Cortex of kidney (tissue), 1 donor: ENCODE results near the gene KXD1.
"Not testable (repeated sequence)": the region's sequence is repeated elsewhere in the genome, so short reads cannot be mapped to it uniquely, and the experiment has no call there.

ENCODE experiments used
- DNase-seq: peaks from one replicate; lab custom pipeline; 2025; lab: John Stamatoyannopoulos, UW

Gene KXD1

DNA sequence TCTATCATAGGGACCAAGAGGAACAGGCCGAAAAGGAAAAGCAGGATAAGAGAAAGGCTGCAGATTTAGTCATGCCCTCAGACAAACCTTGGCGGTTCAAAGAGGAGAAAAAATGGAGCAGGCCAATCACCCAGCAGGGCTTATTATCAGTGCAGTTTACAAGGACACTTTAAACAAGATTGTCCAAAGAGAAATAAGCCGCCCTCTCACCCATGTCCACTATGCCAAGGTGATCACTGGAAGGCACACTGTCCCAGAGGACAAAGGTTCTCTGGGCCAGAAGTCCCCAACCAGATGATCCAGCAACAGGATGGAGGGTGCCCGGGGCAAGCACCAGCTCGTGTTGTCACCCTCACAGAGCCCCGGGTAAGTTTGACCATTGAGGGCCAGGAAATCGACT, 22.6 kb downstream of the KXD1 start:
- no peak for DNase-seq

DNA sequence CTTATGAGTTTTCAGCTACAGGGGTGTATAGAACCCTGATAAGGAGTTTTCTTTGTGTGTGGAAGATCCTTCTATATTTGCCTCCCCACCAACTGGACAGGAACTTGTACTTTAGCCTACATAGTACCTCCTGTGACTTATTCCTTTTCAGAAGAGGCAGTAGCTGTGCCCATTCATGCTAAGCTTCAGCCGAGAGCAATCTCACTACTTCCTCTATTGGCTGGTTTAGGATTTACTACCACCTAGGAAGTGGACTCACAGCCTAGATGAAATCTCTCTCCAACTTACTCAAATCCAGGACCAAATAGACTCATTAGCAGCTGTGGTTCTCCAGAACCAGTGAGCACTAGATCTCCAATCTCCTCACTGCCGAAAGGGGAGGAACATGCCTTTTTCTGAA, 28.6 kb downstream of the KXD1 start:
- no peak for DNase-seq

DNA sequence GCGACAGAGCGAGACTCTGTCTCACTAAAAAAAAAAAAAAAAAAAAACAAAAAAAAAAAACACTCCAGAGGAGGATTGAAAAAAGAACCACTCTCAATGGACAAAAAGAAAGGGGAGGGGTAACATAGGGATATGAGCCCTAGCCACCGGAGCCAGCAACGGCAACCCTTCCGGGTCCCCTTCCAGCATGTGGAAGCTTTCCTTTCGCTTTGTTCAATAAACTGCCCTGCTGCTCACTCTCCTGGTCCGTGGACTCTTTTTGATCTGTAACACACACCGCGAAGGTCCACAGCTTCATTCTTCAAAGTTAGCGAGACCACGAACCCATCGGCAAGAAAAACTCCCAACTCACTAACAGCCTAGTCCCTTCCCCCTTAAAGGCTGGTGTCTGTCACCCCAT, 29.9 kb downstream of the KXD1 start:
- no peak for DNase-seq

DNA sequence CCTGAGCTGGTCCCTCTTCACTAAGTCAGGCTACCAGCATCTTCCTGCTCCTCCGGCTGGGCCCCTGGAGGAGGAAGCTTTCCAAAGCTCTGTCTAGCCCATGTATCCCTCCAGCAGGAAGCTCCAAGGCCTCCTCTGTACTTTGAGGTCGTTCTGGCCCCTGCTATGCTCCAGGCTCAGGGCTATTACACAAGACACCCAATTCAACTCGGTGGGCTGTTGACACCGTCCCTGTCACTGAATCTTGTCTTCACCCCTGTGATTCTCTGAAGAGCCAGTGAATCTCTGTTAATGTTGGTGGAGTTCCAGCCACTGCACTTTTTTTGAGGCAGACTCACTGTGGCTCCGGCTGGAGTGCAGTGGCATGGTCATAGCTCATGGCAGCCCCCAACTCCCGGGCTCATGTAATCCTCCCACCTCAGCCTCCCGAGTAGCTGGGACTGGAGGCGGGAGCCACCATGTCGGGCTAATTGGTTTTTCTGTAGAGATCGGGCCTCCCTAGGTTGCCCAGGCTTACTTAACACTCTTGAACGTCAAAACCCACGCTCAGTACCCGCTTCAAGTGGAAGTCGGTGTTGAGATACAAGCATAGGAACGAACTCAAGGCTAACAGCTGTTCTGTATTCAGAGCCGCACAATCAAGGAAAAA, 30.4 kb downstream of the KXD1 start:
- no peak for DNase-seq

DNA sequence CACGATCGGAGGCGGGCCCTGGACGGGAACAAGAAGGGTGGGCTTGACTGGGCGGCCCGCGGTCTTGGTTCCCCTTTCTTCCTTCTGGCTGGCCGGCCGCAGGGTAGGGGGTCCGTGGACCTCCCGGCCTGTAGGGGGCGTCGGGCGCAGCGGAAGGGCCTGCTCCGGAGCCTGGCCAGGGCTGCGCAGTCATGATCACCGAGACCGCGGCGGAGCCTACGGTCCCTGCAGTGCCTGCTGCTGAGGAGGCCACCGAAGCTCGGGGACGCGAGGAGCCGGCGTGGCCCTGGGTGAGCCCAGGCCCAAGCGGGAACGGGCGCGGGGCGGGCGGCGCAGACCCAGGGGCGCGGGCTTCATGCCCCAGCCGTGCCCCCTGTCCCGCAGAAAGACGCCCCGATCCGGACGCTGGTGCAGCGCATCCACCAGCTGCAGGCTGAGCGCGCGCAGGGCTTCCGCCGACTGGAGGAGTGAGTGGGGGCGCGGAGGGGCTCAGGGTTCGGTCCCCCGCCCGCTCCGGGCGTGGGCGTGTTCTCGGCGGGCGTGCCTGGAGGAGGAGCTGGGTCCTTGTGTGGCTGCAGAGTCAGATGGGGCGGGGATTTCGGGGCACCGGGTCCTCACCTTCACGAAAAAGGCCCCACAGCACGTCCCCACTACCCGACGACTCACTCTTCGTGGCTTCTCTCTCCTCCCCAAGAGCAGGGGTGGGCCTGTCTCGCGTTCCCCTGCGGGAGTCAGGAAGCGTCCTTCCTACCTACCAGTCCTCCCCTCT, 31.1 kb downstream of the KXD1 start, which contains the start of gene REX1BD:
TSS of gene REX1BD (plus strand) at position 188 of the 769 bp plus-strand sequence. CDS start at position 192, 4 bp downstream.
- DNase-seq, result no peak

DNA sequence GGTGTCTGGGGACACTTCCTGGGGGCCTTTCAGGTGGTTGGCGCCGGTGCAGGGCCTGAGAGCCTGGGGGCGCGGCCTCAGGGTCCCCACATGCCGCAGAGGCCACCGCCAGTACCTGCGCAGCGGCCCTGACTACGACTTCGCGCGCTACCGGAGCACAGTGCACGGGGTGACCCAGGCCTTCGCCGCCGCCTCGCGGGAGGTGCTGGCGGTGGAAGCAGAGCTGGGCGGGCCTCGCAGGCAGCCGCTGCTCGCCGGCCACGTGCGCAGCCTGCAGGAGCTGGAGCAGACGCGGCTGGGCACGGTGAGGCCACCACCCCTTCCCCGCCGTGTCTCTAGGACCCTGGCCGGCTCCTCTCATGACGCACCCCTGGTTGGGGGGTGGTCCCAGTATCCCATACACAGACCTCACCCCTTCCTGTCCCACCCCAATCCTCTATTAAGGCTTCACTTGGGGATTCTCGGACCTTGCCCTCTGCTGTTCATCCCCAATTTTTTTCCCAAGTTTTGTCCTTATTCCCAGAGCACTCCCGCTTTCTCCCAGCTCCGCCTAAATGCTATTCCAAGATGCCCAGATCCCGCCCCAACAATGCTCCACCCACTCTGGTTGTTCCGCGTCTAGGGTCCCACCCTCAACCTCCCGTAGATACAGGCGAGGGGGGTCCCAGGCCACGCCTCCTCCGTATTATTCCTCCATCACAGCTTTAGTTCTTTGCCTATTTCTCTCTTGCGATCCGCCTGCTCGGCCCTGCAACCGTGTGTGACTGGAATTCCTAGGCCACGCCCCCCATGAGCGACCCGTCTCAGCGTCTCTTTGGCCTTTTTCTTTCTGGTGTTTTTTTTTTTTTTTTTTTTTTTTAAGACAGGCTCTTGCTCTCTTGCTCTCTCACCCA, 32.0 kb downstream of the KXD1 start:
- DNase-seq, result no peak

DNA sequence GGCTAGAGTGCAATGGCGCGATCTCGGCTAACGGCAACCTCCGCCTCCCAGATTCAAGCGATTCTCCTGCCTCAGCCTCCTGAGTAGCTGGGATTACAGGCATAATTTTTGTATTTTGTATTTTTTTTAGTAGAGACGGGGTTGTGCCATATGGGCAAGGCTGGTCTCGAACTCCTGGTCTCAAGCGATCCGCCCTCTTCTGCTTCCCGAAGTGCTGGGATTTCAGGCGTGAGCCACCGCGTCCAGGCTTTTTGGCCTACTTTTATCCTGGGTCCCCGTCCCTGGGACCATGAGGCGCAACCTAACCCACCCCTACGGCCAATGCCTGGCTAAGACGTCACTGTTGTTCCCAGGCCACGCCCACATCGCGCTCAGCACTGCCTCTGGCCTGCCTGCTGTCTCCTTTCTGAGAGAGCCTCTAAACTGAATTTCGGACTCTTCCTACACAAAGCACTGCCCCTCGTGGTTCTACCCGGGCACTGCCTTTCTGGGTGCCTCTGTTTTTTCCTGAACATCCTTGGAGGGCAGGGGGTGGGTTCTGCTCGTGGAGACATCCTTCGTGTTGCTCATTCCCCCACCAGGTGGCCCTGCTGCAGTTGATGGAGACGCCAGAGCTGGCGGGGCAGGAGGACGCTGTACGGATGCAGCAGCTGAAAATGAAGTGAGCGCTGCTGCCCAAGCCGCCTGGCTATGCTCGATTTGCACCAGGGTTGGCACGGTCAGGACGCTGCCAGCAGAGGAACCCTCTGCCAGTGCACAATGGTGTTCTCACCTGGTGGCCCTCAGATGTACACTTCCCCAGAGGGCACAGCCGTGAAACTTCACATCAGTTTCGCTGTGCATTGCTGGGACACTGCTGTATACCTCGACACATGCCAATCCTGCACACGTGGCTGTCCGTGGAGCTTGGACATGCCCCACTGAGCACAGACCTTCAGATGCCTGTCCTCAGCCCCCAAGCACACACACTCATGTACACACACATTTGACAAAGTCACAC, 32.9 kb downstream of the KXD1 start:
- no peak for DNase-seq

DNA sequence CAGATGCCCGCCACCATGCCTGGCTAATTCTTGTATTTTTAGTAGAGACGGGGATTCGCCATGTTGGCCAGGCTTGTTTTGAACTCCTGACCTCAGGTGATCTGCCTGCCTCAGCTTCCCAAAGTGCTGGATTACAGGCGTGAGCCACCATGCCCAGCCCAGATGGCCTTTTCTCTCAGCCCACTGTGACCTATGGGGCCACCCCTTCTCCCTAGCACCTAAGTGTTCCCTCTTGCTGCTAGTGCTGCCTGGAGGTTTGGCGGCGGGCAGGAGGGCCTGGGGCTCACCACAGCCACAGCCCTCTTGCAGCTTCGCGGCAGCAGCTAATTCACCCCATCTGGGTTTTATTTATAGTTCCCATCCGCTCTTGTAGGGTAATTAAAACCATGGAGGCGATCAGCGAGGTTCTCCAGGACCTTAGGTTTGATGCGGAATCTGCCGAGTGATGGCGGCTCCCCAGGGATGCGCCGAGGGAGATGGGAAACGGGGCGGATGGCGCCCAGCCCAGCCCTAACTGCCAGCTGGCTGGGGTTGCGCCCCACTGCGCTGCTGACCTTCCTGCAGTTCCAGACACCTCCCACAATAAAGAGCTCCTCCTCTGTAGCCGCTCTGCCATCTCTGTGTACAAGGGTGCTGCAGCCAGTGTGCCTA, 34.2 kb downstream of the KXD1 start:
- no peak for DNase-seq

DNA sequence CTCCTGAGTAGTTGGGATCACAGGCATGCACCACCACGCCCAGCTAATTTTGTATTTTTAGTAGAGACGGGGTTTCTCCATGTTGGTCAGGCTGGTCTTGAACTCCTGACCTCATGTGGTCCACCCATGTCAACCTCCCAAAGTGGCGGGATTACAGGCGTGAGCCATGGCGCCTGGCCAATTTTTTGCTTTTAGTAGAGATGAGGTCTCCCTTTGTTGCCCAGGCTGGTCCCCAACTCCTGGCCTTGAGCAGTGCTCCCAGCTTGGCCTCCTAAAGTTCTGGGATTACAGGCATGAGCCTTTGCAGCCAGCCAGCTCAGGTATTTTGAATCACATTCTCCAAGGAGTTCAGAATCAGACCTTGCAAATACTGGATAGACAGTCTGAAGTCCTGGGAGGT, 35.1 kb downstream of the KXD1 start:
- DNase-seq, result not testable (repeated sequence)

DNA sequence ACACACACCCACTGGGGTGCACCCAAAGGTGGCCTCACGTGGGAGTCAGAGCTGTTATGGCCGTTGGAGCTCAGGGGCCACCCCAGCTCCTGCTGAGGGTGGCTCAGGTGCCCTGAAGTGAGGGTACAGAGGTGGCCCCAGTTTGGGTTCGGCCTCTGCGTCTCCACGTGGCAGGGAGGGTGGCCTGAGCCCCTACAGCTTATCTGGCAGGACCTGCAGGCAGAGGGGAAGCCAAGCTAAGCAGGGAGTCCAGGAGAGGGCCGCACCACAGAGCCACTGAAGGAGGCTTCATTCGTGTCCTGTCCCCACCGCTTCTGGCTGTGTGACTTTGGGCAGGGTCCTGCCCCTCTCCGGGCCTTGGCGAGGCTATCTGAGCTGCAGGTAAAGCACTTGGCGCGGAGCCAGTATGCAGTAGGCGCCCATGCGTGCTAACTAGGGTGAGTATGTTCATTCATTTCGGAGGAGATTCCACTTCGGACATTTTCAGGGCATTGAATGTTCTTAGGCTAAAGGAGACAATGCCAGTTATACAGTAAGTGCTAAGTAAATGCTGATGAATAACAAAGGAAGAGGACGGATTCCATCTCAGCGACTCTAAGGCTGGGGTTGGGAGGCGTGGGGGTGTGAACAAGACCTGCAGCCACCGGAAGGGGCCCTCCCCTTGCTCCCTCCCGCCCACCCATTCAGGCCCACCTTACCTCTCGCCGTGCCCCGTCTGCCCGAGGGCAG, 35.9 kb downstream of the KXD1 start:
- no peak for DNase-seq

DNA sequence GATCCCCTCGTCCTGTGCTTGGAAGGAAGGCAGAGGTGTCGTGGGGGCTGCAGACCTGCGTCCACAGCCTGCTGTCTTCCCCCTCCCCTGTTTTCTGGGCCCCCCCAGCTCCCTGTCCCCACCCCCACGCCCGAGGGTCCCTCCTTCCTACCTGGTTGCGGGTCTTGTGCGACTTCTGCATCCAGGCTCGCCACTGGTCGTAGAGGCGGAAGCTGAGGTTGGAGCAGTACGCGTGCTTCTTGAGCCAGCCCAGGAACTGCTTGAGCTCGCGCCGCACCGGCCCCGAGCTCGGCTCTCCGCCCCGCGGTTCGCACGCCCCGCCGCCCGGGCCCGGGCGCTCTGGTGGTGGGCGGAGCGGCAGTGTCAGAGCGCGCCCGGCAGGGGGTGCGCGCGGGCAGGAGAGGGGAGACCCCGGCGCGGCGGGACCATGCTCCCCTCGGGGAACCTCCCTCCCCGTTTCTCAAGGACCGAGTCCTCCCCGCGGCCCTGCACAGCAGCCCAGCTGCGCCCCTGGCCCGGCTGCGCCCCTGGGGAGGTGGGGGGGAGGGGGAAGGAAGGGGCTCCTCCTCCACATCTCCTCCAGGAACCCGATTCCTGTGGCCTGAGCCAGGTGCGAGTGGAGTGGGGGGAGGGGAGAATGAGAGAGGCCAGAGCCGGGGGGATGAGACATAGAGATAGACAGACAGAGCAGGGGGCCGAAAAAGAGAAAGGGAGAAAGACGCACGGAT, 36.6 kb downstream of the KXD1 start:
- DNase-seq, result no peak

DNA sequence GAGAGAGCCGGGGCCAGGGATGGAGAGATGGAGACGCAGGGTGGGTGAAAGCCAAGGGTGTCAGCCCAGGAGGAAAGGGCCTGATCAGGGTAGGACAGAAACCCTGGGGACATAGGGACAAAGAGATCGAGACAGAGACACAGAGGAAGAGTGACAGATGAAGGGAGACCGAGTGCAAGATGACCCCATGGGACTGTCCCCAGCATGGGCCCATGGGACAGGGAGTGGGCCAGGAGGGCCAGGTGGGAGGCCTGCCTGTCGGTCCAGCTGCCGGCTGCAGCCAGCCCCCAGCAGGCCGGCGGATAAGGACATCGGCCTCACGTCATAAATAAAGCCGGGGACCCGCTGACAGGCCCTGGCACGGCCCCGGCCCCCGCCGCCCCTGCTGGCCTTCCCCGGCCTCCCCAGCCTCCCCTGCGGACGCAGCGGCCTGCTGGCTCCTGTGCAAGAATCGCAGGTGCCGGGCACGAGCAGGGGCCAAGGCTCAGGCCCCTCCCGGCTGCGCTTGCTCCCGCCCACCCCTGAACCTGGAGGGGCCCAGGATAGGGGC, 37.2 kb downstream of the KXD1 start:
- no peak for DNase-seq

DNA sequence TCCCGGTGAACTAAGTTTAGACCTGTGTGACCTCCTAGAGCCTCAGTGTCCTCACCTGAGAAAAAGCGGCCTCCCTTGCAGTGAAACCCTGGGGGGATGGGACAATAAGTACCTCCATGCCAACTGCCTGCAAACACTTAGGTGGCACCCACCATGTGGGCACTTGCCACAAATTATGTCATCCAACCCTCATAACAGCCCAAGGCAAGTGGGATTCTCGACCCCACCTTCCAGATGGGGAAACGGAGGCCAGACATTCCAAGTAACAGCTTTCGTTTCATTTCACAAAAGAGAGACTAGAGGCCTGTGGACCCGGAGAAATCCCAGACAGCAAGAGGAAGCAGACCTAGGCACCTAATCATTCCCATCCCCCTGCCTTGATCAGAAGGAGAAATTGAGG, 37.8 kb downstream of the KXD1 start:
- no peak for DNase-seq

DNA sequence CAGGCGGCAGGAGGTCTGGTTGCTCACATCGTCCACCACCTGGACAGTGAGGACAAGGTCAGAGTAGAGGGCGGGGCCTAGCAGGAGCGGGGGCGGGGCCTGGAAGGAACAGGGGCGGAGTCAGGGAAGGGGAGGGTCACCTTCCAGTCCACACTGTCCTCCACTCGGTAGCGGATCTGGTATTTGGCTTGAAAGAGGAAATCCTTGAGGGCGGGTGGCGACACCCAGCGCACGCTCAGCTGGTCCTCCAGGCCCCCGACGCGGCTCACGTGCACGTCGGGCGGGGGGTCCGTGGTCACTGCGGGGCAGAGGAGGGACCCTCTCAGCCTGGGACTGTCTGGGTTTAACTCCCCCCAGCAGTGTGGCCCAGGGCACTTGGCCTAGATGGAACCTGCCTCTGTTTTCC, 39.1 kb downstream of the KXD1 start:
- DNase-seq, result no peak

DNA sequence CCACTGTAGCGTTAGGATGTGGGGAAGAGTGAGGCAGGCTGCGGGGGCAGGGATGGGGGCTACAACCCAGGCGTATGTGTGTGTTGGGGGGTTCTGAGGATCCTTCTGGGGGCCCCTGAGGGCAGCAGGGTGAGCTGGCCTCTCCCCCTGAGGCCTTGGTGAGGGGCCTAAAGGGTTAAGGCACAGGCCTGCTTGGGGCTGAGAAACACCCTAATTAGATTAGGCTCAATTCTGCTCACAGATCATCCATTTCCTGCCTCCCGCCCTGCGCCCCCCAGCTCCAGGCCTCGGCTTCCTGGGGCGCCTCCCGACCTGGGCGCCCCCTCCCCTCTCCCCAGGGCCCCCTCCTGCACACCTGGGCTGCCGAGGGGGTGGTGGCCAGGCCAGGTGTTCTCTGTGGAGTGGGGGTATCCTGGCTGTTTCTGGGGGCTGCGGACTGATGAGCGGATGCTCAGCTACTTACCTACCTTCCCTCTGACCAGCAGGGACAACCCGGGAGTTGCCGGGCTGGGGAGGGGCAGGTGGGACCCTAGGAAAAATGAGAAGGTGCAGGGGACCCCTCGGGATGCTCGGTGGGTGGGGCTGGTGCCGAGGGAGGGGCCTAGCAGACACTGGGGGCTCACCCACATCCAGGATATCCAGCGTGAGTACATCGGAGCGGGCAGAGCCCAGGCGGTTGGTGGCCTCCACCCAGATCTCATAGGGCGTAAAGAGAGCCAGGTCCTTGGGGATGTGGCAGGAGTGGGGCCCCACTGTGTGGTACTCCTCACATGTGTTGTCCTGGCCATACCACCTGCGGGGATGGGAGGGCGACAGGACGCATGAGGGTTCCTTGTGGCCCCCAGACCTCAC, 40.4 kb downstream of the KXD1 start:
- no peak for DNase-seq

DNA sequence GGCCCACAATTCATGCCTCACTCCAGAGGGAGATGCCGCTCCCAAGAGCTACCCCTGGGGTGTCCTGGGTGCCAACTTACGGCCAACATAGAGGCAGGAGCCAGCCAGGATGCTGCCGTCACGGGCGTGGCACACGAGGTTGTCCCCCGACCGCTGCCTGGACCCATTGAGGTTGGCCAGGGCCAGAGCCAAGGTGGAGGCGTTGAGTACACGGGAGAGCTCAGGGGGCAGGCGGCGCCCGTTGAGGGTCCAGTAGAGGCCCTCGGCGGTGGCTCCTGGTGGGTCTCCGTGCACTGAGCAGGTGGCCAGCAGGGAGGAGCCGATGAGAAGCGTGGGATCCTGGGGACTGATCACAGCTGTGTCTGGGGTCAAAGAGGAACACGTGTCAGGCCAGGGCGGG, 41.8 kb downstream of the KXD1 start:
- DNase-seq, result no peak

DNA sequence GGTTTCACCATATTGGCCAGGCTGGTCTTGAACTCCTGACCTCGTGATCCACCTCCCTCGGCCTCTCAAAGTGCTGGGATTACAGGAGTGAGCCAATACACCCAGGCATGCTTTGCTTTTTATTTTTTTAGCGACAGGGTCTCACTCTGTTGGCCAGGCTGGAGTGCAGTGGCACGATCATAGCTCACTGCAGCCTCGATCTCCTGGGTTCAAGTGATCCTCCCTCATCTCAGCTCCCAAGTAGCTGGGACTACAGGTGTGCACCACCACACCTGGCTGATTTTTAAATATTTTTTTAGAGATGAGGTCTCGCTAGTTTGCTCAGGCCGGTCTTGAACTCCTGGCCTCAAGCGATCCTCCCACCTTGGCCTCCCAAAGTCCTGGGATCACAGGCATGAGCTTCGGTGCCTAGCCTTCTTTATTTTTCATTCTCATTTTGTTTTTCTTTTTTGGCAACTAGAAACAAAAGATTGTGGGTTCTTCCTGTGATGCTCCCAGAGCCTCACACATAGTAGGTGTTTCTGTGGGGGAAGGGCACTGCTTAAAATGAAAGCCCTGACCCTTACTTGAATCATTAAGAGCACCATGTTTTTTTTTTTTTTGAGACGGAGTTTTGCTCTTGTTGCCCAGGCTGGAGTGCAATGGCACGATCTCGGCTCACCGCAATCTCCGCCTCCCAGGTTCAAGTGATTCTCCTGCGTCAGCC, 43.2 kb downstream of the KXD1 start:
- not testable (repeated sequence) for DNase-seq

DNA sequence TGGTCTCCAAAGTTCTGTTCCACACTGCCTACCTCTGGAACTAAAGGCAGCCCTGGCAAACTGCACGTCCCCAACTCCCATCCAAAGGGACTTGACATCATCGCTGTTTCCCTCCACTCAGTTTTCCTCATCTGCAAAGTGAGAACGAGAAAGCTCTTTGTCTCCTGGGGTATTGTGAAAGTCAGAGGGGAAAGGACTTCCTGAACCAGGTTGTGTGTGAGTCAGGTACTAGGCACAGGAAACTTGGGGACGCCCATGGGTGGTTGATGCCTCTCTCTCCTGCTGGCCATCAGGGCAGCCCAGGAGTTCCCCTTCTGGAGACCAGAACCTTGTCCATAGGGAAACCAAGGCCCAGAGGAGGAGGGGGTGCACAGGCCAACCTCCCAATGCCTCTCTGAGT, 44.2 kb downstream of the KXD1 start:
- no peak for DNase-seq
